OCI-LY1 (cell line): Measurements from ENCODE around the gene SRP9.
"Not testable (repeated sequence)": the region's sequence is repeated elsewhere in the genome, so short reads cannot be mapped to it uniquely, and the experiment has no call there.

ENCODE experiments used
- H2AFZ ChIP-seq: fragments of 200-600 bp; sonication (generic), shearing (Covaris generic); 2 replicates; pipeline ENCODE4 v1.6.0; 2014; ENCODE audit warnings: antibody characterized with exemption, mild to moderate bottlenecking, low read length
- H3F3A ChIP-seq: fragments of 200-600 bp; sonication (generic), shearing (Covaris generic); 2 replicates; pipeline ENCODE4 v1.6.0; 2014; ENCODE audit warnings: mild to moderate bottlenecking, antibody characterized with exemption, low read length, moderate library complexity; ENCODE audit not compliant: insufficient read depth
- H3K27ac ChIP-seq: fragments of 200-600 bp; sonication (generic); 2 replicates; pipeline ENCODE4 v1.5.1; 2014; ENCODE audit warnings: low read length, mixed run types, mild to moderate bottlenecking, low read depth; ENCODE audit not compliant: poor library complexity, severe bottlenecking
- H3K27me3 ChIP-seq: fragments of 200-600 bp; sonication (generic); 2 replicates; pipeline ENCODE4 v1.6.0; 2014; ENCODE audit warnings: antibody characterized with exemption, mild to moderate bottlenecking, low read length, moderate library complexity; ENCODE audit not compliant: insufficient read depth
- H3K36me3 ChIP-seq: fragments of 200-600 bp; sonication (generic); 2 replicates; pipeline ENCODE4 v1.6.1; 2014; ENCODE audit warnings: mild to moderate bottlenecking, antibody characterized with exemption, low read length, moderate library complexity, mixed read lengths; ENCODE audit not compliant: insufficient read depth
- H3K4me1 ChIP-seq: fragments of 200-600 bp; sonication (generic); 2 replicates; pipeline ENCODE4 v1.5.1; 2014; ENCODE audit warnings: mild to moderate bottlenecking, low read length, moderate library complexity; ENCODE audit not compliant: insufficient read depth, severe bottlenecking
- H3K4me2 ChIP-seq: fragments of 200-600 bp; sonication (generic), shearing (Covaris generic); 2 replicates; pipeline ENCODE4 v1.6.1; 2014; ENCODE audit warnings: low read length
- H3K4me3 ChIP-seq: fragments of 200-600 bp; sonication (generic); 2 replicates; pipeline ENCODE4 v1.5.1; 2014; ENCODE audit warnings: low read length, low read depth, mild to moderate bottlenecking, mixed read lengths; ENCODE audit not compliant: poor library complexity, severe bottlenecking
- H3K79me2 ChIP-seq: fragments of 200-600 bp; shearing (Covaris generic); 2 replicates; pipeline ENCODE4 v1.6.1; 2016; ENCODE audit warnings: mixed run types, low read length, mixed read lengths; ENCODE audit not compliant: insufficient read depth
- H3K9ac ChIP-seq: fragments of 200-600 bp; sonication (generic), shearing (Covaris generic); 2 replicates; pipeline ENCODE4 v1.6.1; 2014; ENCODE audit warnings: mild to moderate bottlenecking, low read length, mixed read lengths
- H3K9me2 ChIP-seq: fragments of 200-600 bp; sonication (generic), shearing (Covaris generic); 2 replicates; pipeline ENCODE4 v1.6.1; 2014; ENCODE audit warnings: low read depth, mild to moderate bottlenecking, low read length, mixed read lengths
- H3K9me3 ChIP-seq: fragments of 200-600 bp; shearing (Covaris generic); 2 replicates; pipeline ENCODE4 v1.6.1; 2014; ENCODE audit warnings: low read length, mixed read lengths
- H4K20me1 ChIP-seq: fragments of 200-600 bp; sonication (generic), shearing (Covaris generic); 2 replicates; pipeline ENCODE4 v1.6.0; 2016; ENCODE audit warnings: mild to moderate bottlenecking, low read length; ENCODE audit not compliant: insufficient read depth
- EZH2 ChIP-seq: fragments of 200-600 bp; sonication (generic), shearing (Covaris generic); IDR thresholded peaks from 2 replicates; pipeline ENCODE4 v1.8.0; 2017; ENCODE audit warnings: borderline replicate concordance, mixed run types, mild to moderate bottlenecking, antibody characterized with exemption, low read length, moderate library complexity, mixed read lengths
- TF ChIP-seq, protein P1 (sequence below): fragments of 200-600 bp; sonication (generic), shearing (Covaris generic); IDR thresholded peaks from 2 replicates; pipeline ENCODE4 v1.5.1; 2017; ENCODE audit warnings: mild to moderate bottlenecking, antibody characterized with exemption, low read length, moderate library complexity, mixed read lengths

SRP9 gene

DNA sequence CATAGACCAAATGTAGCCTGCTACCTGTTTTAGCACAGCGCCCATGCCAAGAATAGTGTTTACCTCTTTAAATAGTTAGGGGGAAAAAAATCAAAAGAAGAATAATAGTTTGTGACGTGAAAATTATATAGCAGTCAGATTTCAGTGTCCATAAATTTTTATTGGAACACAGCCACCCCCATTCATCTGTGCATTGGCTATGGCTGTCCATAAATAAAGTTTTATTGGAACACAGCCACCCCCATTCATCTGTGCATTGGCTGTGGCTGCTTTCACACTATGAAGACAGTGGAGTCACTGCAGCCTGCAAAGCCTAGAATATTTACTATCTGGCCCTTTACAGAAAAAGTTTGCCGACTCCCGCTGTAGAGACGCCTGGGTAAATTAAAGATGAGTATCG is 53.2 kb downstream of the SRP9 start:
- Histone ChIP-seq H3K27ac (no peak overlapping the region), H4K20me1 (no peaks in the 10 kb centered on the region), H3F3A (no peaks in the 10 kb centered on the region), H2AFZ (no peak overlapping the region), H3K36me3 (no peaks in the 10 kb centered on the region), H3K4me3 (no peak overlapping the region), H3K27me3 (no peaks in the 10 kb centered on the region), H3K9ac (no peak overlapping the region), H3K4me1 (no peaks in the 10 kb centered on the region), H3K79me2 (no peaks in the 10 kb centered on the region), H3K9me2 (no peaks in the 10 kb centered on the region), H3K9me3 (no peaks in the 10 kb centered on the region), H3K4me2 (no peak overlapping the region)
- no peak for TF ChIP-seq EZH2
- TF ChIP-seq, protein P1, sequence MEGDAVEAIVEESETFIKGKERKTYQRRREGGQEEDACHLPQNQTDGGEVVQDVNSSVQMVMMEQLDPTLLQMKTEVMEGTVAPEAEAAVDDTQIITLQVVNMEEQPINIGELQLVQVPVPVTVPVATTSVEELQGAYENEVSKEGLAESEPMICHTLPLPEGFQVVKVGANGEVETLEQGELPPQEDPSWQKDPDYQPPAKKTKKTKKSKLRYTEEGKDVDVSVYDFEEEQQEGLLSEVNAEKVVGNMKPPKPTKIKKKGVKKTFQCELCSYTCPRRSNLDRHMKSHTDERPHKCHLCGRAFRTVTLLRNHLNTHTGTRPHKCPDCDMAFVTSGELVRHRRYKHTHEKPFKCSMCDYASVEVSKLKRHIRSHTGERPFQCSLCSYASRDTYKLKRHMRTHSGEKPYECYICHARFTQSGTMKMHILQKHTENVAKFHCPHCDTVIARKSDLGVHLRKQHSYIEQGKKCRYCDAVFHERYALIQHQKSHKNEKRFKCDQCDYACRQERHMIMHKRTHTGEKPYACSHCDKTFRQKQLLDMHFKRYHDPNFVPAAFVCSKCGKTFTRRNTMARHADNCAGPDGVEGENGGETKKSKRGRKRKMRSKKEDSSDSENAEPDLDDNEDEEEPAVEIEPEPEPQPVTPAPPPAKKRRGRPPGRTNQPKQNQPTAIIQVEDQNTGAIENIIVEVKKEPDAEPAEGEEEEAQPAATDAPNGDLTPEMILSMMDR: no peak

DNA sequence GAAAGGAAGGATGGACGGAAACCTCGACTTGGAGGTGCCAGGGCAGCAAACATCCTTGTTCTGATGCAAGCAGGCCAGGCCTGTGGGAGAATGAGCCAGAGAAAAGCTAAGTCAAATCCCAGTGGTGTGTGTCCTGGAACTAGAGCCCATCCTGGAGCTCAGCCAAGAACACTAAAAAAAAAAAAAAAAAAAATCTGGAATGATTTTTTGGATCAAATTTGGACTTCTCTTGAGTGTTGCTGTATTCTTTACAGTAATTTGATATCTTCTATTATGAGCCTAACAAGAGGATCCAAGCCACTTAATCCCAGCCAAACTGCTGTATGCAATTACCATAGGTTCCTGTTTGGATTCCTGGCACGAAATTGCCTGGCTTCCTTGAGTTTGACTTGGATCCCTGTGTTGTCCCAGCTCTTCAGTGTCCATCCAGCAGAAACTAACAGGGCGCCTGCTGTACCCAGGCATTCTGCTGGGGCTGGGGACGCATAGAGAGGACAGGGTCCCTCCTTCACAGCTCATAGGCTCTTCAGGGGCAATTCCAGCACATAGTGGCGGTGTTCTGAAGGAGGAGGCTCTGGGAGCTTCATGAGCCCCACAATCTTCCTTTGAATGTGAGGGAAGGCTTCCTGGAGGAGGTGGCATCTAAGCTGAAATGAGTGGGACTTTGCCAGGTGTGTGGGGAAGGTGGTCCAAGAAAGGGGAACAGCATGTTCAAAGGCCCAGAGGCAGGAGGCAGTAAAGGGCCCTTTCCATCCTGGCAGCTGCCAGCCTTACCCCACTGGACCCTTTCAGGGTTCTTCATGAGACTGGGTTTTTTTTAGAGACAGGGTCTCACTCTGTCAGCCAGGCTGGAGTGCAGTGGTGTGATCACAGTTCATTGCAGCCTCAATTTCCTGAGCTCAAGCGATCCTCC is 57.0 kb downstream of the SRP9 start:
- Histone ChIP-seq H3K9me3 (no peaks in the 10 kb centered on the region), H3K27me3 (no peaks in the 10 kb centered on the region), H3K4me1 (no peaks in the 10 kb centered on the region), H3K4me3 (no peak overlapping the region), H3K79me2 (no peaks in the 10 kb centered on the region), H3K36me3 (no peaks in the 10 kb centered on the region), H3F3A (no peaks in the 10 kb centered on the region), H3K27ac (no peak overlapping the region), H2AFZ (no peak overlapping the region), H3K4me2 (no peak overlapping the region), H4K20me1 (no peaks in the 10 kb centered on the region), H3K9ac (no peak overlapping the region), H3K9me2 (no peaks in the 10 kb centered on the region)
- TF ChIP-seq, protein P1: no peak
- no peak for TF ChIP-seq EZH2

DNA sequence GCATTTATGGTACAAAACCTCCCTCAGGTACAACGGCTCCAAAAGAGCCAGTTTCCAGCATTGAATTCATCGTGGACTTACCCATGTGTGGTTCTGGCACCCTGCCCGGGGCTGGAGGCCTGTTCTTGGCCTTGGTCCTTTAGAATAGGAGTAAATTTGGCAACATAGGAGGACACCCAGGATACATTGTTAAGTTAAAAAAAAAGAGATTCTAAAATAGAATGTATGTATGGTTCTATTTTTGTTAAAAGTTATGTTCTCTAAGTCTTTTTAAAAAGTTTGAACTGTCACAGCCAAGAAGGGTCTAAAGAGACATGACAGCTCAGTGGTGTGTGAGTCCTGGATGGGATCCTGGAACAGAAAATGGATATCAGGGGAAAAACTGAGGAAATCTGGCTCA is 58.2 kb downstream of the SRP9 start:
- Histone ChIP-seq H3K27me3 (no peaks in the 10 kb centered on the region), H3K4me1 (no peaks in the 10 kb centered on the region), H3K27ac (no peak overlapping the region), H3K79me2 (no peaks in the 10 kb centered on the region), H3K36me3 (no peaks in the 10 kb centered on the region), H3F3A (no peaks in the 10 kb centered on the region), H3K9me2 (no peaks in the 10 kb centered on the region), H3K9me3 (no peaks in the 10 kb centered on the region), H3K4me2 (no peak overlapping the region), H3K9ac (no peak overlapping the region), H2AFZ (no peak overlapping the region), H3K4me3 (no peak overlapping the region), H4K20me1 (no peaks in the 10 kb centered on the region)
- TF ChIP-seq, protein P1: no peak
- TF ChIP-seq EZH2: no peak

DNA sequence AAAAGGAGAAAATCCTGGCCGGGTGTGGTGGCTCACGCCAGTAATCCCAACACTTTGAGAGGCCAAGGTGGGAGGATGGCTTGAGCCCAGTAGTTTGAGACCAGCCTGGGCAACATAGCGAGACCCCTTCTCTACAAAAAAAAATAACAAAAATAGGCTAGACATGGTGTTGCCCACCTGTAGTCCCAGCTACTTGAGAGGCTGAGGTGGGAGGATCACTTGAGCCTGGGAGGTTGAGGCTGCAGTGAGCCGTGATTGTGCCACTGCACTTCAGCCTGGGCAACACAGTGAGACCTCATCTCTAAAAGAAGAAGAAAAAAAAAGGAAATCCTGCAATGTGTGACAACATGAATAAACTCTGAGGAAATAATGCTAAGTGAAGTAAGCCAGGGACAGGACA is 58.7 kb downstream of the SRP9 start:
- not testable (repeated sequence) for H3K4me3 ChIP-seq, H3K27me3 ChIP-seq, H3K9me3 ChIP-seq, H3K9ac ChIP-seq, H3K4me2 ChIP-seq, H4K20me1 ChIP-seq, H3F3A ChIP-seq, H3K36me3 ChIP-seq, H3K4me1 ChIP-seq, H3K9me2 ChIP-seq, H3K79me2 ChIP-seq, H2AFZ ChIP-seq, H3K27ac ChIP-seq
